GM21619 (cell line): ENCODE results near the gene DNAJC6.
"Not testable (repeated sequence)": the region's sequence is repeated elsewhere in the genome, so short reads cannot be mapped to it uniquely, and the experiment has no call there.

Experiments
- ATAC-seq: cut with Tn5 transposase; IDR thresholded peaks from one replicate; pipeline ENCODE4 v1.9.1; 2021; ENCODE audit not compliant: unreplicated experiment

Gene DNAJC6

GRCh38 chr1:65309304-65310077 lies at the start of gene DNAJC6:
Gene DNAJC6 (plus strand): TSS chr1:65309543. CDS start chr1:65309746, 203 bp downstream.
- ATAC-seq, result no peak

- no peak for ATAC-seq
These were observed 49.5 kb upstream of the DNAJC6 start for GRCh38 chr1:65259816-65260215.

GRCh38 chr1:65260851-65261473 lies 48.4 kb upstream of the DNAJC6 start:
- ATAC-seq, result peak; percentile 43

- no peak for ATAC-seq
These were observed 46.1 kb upstream of the DNAJC6 start for GRCh38 chr1:65263286-65263685.

DNA sequence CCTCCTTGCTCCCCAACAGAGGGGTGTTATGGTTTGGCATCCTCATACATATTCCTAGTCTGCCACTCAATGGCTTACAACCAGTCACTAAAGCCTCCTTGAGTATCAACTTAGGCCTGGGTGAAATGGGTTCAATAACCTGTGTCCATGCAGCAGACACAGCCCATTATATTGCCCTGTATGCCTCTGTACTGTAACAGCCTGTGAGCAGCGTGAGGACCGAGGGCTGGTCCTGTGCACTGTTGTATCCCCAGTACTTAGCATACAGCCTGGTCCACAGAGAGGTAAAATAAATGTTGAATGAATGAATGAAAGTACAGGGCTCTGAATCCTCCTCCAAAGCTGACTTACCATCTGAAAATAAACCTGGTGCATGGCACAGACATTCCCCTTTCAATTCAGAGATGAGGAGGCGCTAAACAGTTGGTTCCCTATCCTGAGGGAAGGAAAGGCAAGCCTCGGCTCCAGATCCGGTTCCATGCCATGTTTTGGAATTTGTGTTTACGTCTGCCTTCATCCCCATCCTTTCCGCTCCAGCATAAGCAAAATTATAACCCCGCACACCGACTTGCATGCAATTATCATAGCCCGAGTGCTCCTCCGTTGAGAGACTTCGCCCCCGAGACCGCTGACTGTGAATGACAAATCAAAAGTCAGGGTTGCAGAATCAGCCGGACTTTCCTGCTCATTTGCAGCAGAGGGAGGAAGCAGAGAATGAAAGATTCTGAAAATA lies 45.0 kb upstream of the DNAJC6 start:
- ATAC-seq, result no peak

DNA sequence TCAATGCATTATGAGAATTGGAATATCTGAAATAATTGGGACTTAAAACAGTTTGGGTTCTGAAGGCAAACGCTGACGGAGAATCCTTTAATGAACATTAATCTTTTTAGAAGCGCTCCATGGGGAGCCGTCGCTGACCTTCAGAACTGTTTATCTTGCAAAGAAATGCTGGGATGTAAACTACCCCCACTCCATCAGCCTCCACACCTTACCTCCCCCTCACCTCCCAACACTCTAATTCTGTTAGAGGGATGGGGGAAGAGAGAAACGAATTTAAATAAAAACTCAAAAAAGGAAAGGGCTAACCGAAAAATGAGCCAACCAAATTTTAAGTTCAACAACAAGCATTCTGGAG lies 44.1 kb upstream of the DNAJC6 start:
- no peak for ATAC-seq

DNA sequence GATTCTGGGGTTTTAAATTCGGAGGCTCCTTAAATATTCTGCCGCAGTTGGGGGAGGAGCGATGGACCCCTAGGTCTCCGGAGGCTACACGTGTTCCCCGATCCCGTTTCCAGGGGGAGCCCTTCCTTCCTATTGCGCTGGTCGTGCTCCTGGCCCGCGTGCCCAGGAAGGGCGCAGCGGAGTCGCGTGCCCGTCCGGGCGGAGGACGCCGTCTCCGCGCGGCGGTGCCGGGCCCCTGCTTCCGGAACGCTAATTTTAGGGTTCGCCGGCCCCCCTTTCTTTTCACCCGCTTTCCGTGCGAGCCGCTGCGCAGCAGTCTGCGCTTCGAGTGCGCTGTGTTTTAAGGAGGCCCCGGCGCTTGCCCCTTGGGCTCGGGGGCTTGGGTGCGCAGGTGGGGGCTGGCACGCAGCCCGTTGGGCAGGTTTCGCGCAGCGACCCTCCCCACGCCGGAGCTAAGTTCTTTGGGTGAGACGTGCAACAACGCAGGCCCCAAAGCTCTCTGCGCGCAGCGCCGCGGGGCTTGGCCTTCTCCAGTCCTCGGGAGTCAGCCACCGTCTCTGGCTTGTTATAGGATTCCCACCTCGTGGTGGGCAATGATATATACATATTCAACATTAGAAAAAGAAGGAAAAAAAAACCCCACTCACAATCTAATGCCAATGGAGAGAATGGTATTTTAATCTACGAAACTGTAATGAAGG lies 43.5 kb upstream of the DNAJC6 start:
- peak; percentile 54 for ATAC-seq

GRCh38 chr1:65266476-65266875 lies 42.9 kb upstream of the DNAJC6 start:
- ATAC-seq, result no peak

DNA sequence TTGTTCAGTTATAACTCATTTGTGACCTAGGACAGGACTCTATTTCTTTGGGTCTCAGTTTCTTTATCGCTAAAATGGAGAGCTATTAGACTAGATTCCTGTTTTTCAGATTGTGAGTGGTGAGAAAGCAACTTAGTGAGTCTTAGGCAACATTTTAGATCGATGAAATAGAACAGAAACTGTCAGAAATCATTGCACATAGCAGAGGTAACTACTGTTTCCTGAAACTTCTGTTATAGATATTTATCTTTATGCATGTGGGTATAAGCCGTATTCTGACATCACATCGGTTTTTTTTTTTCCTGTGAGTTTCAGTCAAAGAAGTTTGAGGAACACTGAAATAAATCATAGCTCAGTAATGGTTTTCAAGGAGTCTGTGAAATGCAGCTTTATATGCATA lies 42.1 kb upstream of the DNAJC6 start:
- ATAC-seq, result no peak

DNA sequence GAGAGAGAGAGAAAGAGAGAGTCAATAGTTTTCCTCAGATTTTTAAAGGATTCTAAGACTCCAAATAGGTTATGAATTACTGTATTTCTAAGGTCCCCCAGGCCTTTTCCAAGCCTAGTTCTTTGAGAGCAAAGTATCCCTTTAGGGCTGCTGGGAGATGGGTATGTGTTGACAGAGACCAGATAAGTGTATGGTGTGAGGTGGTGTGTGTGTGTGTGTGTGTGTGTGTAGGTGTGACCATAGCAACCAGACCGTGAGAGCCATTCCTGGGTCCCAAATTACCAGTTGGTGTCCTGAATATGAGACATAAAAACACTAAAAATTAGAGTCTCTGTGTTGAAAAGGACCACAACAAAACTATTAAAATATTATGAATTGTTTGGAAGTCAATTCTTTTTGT lies 41.7 kb upstream of the DNAJC6 start:
- ATAC-seq, result no peak

DNA sequence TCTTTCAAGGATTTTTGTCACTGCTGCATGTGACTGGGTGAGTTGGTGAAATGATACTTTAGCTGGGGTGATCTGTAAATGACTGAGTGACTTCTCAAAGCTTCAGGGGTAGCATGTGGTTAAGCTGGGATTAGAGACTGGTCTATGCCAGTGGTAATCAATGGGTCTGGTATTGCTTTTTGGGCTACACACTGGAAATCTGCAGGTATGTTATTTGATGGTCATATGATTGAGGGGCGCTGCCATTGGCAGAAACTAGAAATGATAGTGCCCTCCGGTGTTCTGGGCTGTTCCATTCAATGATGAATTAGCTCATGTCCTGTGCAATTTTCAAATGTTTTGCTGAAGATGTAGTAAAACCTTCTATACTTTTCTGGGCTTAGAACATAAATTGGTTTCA lies 39.7 kb upstream of the DNAJC6 start:
- ATAC-seq, result no peak

DNA sequence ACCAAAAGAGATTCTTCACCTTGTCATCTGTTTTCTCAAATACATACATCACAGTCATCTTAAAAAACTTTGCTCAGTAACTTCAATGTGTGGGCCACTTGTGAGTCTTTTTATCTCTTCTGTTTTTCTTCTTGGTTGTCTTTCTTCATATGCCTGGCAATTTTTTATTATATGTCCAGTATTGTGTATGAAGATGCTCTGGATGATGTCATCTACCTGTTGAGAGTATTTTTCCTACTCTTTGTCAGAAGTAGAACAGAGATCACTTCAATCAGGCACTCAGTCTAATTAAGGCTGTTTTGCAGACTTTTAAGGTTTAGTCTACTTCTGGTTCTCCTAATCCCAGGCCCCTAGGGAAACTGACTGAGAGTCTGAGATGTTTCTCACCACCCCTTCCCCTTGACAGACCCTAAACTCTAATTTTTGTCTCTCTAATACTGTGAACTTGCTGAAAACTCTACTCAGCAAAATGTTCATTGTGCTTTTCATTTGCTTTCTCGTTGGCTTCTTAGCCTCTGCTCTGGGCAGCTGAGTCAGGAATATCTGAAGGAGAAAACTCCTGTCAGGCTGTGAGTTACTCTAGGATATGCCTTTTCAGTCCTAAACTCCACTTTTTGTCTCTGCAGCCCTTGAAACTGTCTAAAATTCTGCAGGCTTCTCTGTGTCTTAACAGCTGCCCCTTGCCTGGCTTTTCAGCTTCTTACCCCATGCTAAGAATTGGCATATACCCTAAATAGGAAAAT lies 33.0 kb upstream of the DNAJC6 start:
- no peak for ATAC-seq

GRCh38 chr1:65277605-65278347 lies 31.6 kb upstream of the DNAJC6 start:
- ATAC-seq, result no peak

DNA sequence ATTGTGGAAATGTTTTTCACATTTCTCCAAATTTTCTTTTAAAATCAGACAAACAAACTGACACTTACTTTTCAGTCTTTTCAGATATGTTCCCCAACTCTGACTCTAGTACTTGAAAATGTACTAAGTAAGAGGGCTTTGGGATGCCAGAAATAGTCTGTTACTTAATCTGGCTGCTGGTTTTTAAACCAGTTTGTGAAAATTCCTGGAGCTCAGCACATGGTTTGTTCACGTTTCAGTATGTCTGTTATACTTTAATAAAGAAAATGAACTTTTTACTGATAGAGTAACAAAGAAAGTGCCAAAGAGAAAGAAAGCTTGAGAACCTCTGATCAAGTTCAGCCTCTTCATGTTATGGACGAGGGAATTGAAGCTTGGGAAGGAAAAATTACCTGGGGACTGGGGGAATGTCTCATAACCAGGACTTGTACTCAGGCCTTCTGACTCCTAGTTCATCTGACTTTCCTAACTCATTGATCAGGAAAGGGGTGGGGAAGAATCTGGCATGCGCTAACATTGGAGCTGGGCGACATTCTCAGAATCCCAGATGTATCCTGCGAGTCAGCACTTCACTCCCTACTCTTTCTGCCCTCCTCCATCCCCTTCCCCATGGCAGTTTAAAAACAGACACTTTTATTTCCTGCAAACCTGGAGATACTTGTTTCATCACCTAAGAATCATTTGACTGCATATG lies 30.8 kb upstream of the DNAJC6 start:
- ATAC-seq, result no peak

- ATAC-seq, result no peak
These were observed 30.1 kb upstream of the DNAJC6 start for GRCh38 chr1:65279070-65279779.

DNA sequence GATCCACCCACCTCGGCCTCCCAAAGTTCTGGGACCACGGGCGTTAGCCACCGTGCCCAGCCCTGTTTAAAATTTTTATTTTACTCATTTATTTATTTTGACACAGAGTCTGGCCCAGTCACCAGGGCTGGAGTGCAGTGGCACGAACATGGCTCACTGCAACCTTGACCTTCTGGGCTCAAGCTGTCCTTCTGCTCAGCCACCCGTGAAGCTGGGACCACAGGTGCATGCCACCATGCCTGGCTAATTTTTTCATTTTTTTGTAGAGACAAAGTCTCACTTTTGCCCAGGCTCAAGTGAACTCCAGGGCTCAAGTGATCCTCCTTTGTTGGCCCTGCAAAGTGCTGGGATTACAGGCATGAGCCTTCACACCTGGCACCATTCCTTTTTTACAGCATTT lies 27.5 kb upstream of the DNAJC6 start:
- ATAC-seq, result no peak

DNA sequence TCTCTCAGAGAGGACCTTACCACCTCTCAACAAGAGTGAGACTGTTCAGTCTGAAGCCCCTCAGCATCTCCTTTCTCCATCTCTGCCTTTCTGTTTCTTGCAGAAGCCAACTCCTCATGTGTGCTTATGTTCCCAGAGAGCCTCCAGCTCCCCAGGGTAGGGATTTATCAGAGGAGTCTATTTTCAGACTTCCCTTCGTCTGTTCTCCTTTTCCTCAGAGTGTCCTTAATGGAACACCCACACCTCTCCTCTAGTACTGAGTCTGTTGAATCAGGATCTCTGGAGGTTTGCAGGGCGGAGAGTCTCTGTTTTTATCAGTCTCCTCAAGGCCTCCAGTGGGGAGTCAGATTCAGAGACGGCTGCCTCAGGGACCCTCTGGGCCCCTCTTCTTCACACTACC lies 25.1 kb upstream of the DNAJC6 start:
- no peak for ATAC-seq

DNA sequence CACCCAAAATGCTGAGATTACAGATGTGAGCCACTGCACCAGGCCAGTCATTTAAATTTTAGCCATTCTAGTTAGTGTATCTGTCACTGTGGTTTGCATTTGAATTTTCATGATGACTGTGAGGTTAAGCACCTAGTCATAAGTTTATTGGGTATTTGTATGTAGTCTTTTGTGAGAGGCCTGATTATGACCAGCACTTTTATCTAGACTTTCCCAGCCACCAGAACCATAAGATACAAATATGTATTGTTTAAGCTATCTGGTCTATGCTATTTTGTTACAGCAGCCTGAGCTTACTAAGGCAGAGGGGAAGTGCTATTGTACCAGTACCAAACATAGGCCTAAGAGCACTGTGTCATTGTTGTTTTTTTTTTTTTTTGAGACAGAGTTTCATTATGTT lies 19.9 kb upstream of the DNAJC6 start:
- ATAC-seq, result peak; percentile 96

- ATAC-seq, result not testable (repeated sequence)
These were observed 17.5 kb upstream of the DNAJC6 start for GRCh38 chr1:65291818-65292217.
